Activated CD4-positive, alpha-beta T cell treated with anti-CD3 and anti-CD28 coated beads for 1 hour (primary cell): ENCODE measurements around the gene RNF103.
"Not testable (repeated sequence)": the region's sequence is repeated elsewhere in the genome, so short reads cannot be mapped to it uniquely, and the experiment has no call there.

ENCODE experiments used
- DNase-seq: peaks from one replicate; pipeline ENCODE4 v3.0.0-alpha.2; 2020

The RNF103 gene

GRCh38 chr2:86622519-86623042 lies 1.1 kb downstream of the RNF103 start:
- DNase-seq: no peak

GRCh38 chr2:86621280-86621943 lies 2.3 kb downstream of the RNF103 start:
- no peak for DNase-seq

- no peak for DNase-seq
Observed at GRCh38 chr2:86617738-86618137, 5.9 kb downstream of the RNF103 start.

- DNase-seq: no peak
Observed at GRCh38 chr2:86617153-86617552, 6.5 kb downstream of the RNF103 start.

GRCh38 chr2:86616502-86616901 lies 7.2 kb downstream of the RNF103 start:
- no peak for DNase-seq

- no peak for DNase-seq
Observed at GRCh38 chr2:86615596-86615995, 8.1 kb downstream of the RNF103 start.

GRCh38 chr2:86613515-86613914 lies 10.2 kb downstream of the RNF103 start:
- no peak for DNase-seq

- no peak for DNase-seq
Observed at GRCh38 chr2:86610871-86611270, 12.8 kb downstream of the RNF103 start.

GRCh38 chr2:86608832-86609410 lies 14.7 kb downstream of the RNF103 start:
- DNase-seq: no peak

GRCh38 chr2:86603905-86604304 lies 19.8 kb downstream of the RNF103 start:
- DNase-seq: no peak

- no peak for DNase-seq
Observed at GRCh38 chr2:86598966-86599365, 24.7 kb downstream of the RNF103 start.

- DNase-seq: no peak
Observed at GRCh38 chr2:86596118-86596517, 27.5 kb downstream of the RNF103 start.

GRCh38 chr2:86593266-86593665 lies 30.4 kb downstream of the RNF103 start:
- DNase-seq: no peak

- no peak for DNase-seq
Observed at GRCh38 chr2:86592547-86593230, 31.0 kb downstream of the RNF103 start.

- not testable (repeated sequence) for DNase-seq
Observed at GRCh38 chr2:86589701-86590100, 34.0 kb downstream of the RNF103 start.

GRCh38 chr2:86584151-86584913 lies 39.3 kb downstream of the RNF103 start:
- DNase-seq: no peak

GRCh38 chr2:86580560-86580959 lies 43.1 kb downstream of the RNF103 start:
- DNase-seq: no peak

- no peak for DNase-seq
Observed at GRCh38 chr2:86577817-86578456, 45.7 kb downstream of the RNF103 start.

GRCh38 chr2:86570059-86570458 lies 53.6 kb downstream of the RNF103 start:
- no peak for DNase-seq

- DNase-seq: no peak
Observed at GRCh38 chr2:86566821-86567190, 56.9 kb downstream of the RNF103 start.

GRCh38 chr2:86566158-86566820 lies 57.4 kb downstream of the RNF103 start:
- no peak for DNase-seq

GRCh38 chr2:86563650-86564061 lies 60.0 kb downstream of the RNF103 start:
- DNase-seq: no peak
